Liver (tissue), 3 donors: ENCODE results near the gene ZBTB4.

ENCODE experiments used
- CTCF ChIP-seq: fragments of 150-350 bp; IDR thresholded peaks from 2 replicates; pipeline ENCODE4 v1.5.1; 2017; ENCODE audit warnings: improper control_type of control experiment, low read depth, low read length; ENCODE audit not compliant: missing input control
- FOXA1 ChIP-seq: IDR thresholded peaks from 2 replicates; pipeline ENCODE4 v1.6.1; 2016; ENCODE audit warnings: antibody characterized with exemption
- FOXA2 ChIP-seq: IDR thresholded peaks from 2 replicates; pipeline ENCODE4 v1.6.1; 2016; ENCODE audit warnings: antibody characterized with exemption
- GABPA ChIP-seq, 2 donors: IDR thresholded peaks in 1 of 2; conservative IDR thresholded peaks in 1 of 2; 2 replicates each; pipeline ENCODE4 v1.6.1; 2016; ENCODE audit warnings: antibody characterized with exemption in 2 of 2, mild to moderate bottlenecking in 1 of 2, moderate library complexity in 1 of 2
- JUND ChIP-seq, 2 donors: IDR thresholded peaks; 2 replicates each; pipeline ENCODE4 v1.6.1; 2016; ENCODE audit warnings: antibody characterized with exemption in 2 of 2
- RAD21 ChIP-seq, 2 donors: IDR thresholded peaks; 2 replicates each; pipeline ENCODE4 v1.6.1; 2016; ENCODE audit warnings: antibody characterized with exemption in 2 of 2, mild to moderate bottlenecking in 2 of 2
- REST ChIP-seq: IDR thresholded peaks from 2 replicates; pipeline ENCODE4 v1.6.1; 2016; ENCODE audit warnings: antibody characterized with exemption, mild to moderate bottlenecking
- TAF1 ChIP-seq: conservative IDR thresholded peaks from 2 replicates; pipeline ENCODE4 v1.6.1; 2016; ENCODE audit warnings: antibody characterized with exemption, mild to moderate bottlenecking
- YY1 ChIP-seq: IDR thresholded peaks from 2 replicates; pipeline ENCODE4 v1.6.1; 2016; ENCODE audit warnings: antibody characterized with exemption, mild to moderate bottlenecking
- TF ChIP-seq, protein P1 (sequence below): IDR thresholded peaks from 2 replicates; pipeline ENCODE4 v1.6.1; 2016; ENCODE audit warnings: antibody characterized with exemption
- donor health status: healthy.
- donor health status: healthy.

DNA sequence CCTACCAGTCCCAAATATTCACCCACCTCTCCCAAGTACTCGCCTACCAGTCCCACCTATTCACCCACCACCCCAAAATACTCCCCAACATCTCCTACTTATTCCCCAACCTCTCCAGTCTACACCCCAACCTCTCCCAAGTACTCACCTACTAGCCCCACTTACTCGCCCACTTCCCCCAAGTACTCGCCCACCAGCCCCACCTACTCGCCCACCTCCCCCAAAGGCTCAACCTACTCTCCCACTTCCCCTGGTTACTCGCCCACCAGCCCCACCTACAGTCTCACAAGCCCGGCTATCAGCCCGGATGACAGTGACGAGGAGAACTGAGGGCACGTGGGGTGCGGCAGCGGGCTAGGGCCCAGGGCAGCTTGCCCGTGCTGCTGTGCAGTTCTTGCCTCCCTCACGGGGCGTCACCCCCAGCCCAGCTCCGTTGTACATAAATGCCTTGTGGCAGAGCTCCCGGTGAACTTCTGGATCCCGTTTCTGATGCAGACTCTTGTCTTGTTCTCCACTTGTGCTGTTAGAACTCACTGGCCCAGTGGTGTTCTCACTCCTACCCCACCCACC is 34.5 kb upstream of the ZBTB4 start:
- TF ChIP-seq RAD21 (IDR thresholded peaks at IDR 0.05) (no peak), CTCF (no peak), FOXA2 (no peak), REST (no peak), YY1 (no peak), JUND (IDR thresholded peaks at IDR 0.05) (no peak), FOXA1 (no peak), GABPA (IDR thresholded peaks at IDR 0.05 in 1 of 2, conservative IDR thresholded peaks at IDR 0.05 in 1 of 2) (no peak), TAF1 (no peak)
- TF ChIP-seq, protein P1, sequence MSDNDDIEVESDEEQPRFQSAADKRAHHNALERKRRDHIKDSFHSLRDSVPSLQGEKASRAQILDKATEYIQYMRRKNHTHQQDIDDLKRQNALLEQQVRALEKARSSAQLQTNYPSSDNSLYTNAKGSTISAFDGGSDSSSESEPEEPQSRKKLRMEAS: no peak
